CD4-positive, alpha-beta T cell treated with Interleukin-2 at 100 ng/mL for 4 hours (primary cell): ENCODE data around the gene PTPRT.

Experiments used
- DNase-seq: peaks from one replicate; pipeline ENCODE4 v3.0.0-alpha.2; 2020; ENCODE audit warnings: low spot score

Gene PTPRT

GRCh38 chr20:42549496-42549895, 640.2 kb downstream of the PTPRT start:
- DNase-seq: no peak

DNA sequence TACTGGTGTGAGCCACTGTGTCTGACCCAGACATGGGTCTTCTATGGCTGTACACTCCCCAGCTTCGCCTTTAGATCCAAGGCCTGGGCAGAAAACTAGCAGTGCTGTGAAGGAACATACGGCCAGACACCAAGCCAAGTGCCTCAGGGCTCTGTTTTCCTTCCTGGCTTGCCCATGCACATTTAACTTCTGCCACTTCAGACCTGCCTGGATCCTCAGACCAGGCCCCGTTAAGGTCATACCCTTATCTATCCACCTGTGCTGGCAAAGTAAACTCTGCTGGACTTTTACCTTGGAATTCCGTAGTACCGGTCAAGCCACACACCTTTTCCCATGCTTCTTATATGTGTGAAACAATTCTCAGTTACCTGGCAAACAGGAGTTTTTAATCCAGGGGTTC, 644.8 kb downstream of the PTPRT start:
- no peak for DNase-seq

DNA sequence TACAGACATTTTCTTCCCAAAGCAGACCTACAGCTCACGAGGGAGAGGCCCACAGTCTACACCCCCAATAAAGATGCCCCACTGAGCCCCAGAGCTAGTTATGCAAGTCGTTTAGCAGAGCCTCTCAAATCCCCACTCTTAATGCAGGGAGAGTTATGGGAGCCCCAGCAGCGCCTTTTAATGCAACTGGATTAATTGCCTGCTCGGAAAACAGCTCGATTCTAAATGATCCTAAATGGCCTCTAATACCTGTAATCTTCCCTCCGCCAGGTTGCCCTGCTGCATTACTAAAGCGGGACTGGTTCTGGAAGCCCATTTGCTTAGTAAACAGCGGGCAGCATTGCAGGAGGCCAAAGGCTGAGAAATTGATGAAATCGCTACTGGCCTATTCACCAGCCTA, 656.9 kb downstream of the PTPRT start:
- no peak for DNase-seq

- DNase-seq: no peak
Observed at GRCh38 chr20:42531508-42531961, 658.2 kb downstream of the PTPRT start.

- no peak for DNase-seq
Observed at GRCh38 chr20:42530855-42531448, 658.8 kb downstream of the PTPRT start.

DNA sequence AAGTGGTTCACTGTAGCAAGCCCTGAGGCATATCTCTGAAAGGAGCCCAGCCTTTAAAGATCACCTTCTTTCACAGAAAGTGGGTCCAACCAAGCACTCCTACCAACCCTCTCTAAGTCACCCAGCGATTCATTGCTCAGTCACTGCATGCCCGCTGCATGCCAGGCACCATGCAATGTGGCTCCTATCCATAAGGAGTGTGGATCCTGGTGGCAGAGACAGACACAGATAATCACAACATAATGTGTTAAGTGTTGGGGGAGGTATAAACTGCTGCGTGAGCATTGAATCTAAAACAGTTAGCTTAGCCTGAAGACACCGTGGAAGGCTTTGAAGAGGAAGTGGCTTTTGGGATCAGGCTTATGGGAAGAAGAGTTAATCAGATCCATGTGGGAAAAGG, 659.5 kb downstream of the PTPRT start:
- DNase-seq: no peak

GRCh38 chr20:42524058-42524457, 665.6 kb downstream of the PTPRT start:
- no peak for DNase-seq

GRCh38 chr20:42516692-42517091, 673.0 kb downstream of the PTPRT start:
- DNase-seq: no peak

DNA sequence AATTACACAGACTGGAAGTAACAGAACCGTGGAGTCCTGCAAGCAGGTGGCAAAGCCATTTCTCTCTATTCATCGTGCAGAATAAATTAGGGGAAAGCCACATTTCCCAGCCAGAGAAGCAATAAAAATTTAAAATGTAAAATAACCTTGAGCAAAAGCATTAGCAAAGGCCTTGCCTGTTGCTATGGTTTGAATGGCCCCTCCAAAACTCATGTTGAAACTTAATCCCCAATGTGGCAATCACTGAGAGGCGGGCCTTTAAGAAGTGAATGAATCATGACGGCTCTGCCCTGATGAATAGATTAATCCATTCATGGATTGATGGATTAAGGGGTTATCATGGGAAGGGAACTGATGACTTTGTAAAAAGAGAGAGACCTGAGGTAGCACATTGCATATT, 679.0 kb downstream of the PTPRT start:
- no peak for DNase-seq

DNA sequence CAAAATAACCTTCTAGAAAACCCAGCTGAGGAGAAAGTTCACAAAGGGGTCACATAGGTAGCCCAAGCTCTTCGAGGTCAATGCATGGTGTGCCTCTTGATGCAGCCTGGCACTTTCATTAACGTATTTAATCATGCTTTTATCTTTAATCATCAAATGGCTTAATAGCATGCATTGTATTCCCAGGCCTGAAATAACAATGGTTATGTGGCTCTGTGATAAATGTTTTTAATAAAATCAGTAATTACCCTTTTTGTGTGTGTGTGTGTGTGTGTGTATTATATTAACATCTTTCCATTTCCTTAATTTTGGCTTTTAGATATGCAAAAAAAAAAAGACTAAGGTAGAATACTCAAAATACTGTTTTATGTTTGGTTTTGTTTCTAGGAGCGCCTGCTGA, 681.8 kb downstream of the PTPRT start:
- no peak for DNase-seq

- no peak for DNase-seq
Observed at GRCh38 chr20:42506397-42506796, 683.3 kb downstream of the PTPRT start.

- no peak for DNase-seq
Observed at GRCh38 chr20:42502591-42502990, 687.1 kb downstream of the PTPRT start.

- DNase-seq: no peak
Observed at GRCh38 chr20:42496595-42496994, 693.1 kb downstream of the PTPRT start.

DNA sequence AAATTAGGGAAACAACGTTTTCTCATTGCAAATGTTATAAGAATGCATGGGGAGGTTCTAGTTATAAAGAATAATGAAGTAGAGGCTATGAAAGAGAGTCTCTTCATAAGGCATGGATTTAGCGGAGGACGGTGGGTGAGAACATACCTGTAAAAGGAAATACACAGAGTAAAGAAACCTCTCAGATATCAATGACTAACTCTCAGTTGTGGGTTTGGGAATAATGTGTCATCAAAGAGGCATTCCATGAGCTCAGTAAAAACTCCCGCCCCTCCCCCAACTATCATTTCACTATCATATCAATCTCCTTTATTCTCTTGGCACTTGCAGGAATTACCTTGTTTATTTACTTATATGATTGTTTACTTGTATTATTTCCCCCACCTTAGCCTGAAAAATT, 695.4 kb downstream of the PTPRT start:
- DNase-seq: no peak

- DNase-seq: no peak
Observed at GRCh38 chr20:42493001-42493400, 696.7 kb downstream of the PTPRT start.

DNA sequence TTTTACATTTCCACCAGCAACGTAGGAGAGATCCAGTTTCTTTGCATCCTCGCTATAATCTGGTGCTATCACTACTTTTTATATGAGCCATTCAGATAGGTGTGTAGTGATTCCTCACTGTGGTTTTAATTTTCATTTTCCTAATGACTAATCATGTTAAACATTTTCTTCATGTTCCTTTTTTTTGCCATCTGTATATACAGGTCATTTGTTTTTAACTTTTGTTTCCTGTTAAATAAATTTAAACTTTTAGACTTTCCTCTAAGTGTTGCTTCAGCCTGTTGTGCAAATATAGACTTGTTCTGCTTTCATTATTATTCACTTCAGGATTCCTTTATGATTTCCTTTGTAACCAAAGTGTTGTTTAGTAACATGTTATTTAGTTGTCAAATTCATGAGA, 697.4 kb downstream of the PTPRT start:
- DNase-seq: no peak

DNA sequence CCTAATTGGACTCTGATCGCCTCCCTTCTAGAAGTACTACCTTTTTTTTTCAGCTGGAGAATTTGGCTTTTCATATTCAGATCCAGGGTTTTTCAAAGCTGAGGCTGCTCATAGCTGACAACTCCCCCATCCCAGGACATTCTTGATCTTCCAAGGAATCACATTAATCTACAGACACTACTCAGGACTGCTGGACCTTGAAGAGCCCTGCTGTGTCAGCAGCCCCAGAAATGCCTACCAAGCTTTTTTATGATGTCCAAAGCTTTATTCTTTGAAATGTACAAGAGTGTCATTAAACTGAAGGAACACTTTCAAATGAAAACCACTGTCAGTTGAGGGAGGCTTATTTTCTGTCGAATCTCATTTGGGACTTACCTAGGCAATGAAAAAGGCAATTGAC, 704.1 kb downstream of the PTPRT start:
- DNase-seq: no peak

- DNase-seq: no peak
Observed at GRCh38 chr20:42484790-42485375, 704.8 kb downstream of the PTPRT start.

DNA sequence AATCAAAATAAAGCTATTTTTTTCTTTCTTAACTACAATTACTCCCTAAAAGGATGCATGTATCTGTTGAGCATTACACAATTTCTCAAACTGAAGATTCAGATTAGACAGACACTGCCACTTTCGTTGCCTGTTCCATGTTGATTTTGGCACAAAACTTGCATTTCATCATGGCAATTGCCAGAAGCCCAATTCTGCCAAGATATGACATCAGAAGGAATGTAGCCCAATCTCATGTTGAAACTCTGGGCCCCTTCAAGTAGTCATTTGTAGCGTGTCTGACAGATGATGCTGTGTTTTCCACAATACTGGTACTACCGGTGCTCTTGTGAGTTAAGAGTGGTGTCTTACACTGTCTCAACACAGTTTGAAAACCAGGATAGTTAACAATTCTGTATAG, 705.4 kb downstream of the PTPRT start:
- no peak for DNase-seq

DNA sequence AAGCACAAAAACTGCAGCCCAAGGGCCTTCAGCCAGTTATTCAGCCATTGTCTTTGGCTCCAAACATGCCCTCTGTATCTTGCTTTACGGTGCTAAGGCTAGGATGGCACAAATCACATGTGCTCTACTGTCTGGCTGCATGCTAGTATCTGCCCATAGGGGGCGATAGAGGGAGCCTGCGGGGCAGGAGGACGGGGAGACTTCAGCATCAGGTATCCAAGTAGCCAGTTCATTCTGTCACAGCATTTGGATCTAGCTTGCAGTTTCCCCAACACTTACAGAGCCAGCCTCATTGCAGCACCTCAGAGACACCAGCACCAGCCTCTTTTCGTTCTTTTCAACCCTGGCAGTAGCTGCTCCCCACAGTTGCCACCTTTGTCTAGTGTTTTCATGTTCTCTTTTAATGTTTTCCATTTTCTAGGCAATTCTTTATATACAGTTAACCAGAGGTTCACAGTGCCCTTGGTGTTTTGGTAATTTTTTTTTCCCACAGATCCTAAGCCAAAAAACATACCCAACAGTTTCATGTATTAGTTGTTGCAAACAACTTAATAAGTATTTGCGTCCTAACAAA, 705.9 kb downstream of the PTPRT start:
- no peak for DNase-seq

GRCh38 chr20:42482808-42483207, 706.9 kb downstream of the PTPRT start:
- DNase-seq: no peak

GRCh38 chr20:42475773-42476172, 713.9 kb downstream of the PTPRT start:
- DNase-seq: no peak

DNA sequence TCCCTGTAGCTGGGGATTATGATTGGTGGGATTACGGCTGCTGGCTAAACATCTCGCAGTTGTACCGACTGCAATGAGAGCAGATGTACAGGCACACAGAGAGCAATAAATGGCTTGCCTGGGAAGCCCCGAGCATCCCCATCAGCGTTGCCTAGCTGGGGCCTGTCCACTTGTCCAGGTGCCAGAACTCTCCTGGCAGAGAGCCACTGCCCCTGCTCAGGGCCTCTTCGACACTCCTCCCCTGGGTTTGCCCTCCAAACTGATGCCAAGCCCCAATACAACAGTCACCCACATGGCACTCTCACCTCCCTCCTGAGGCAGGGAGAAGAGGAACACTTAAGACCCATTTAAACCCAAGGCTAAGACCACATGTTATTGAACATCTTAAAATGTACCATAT, 715.1 kb downstream of the PTPRT start:
- DNase-seq: no peak

DNA sequence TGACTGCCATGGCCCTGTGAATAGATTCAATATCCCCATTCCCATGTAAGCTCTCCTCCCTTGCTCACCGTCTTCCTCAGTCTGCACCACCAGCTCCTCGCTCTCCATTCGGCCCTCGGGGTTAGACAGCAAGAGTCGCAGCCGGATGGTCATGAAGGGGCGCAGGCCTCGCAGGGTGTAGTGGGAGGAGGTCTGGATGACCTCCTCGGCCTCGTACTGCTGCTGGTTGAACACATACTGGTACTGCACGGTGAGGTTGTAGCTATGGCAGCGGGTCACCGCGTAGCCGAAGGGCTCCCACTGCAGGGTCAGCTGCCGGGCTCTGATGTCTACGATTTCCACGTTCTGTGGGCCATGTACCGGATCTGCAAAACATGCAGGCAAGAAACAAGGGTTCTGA, 717.5 kb downstream of the PTPRT start:
- DNase-seq: no peak
